Myocyte (in vitro differentiated cells): ENCODE measurements around the gene EMSY. TPM values are rescaled to one million over a fixed set of nuclear protein-coding genes. Genes with fewer than 3 reads are reported as not detected.
"Not testable (repeated sequence)": the region's sequence is repeated elsewhere in the genome, so short reads cannot be mapped to it uniquely, and the experiment has no call there.

Source experiments
- DNase-seq: peaks from one replicate; pipeline ENCODE4 v3.0.0-alpha.2; 2012; ENCODE audit warnings: low read depth
- polyA plus RNA-seq: library from polyadenylated mRNA; unstranded; fragments of >200 nt; gene quantifications from one replicate; pipeline ENCODE4 v1.2.1, GENCODE V29; 2012; ENCODE audit warnings: missing spikeins
- total RNA-seq: library from RNA; depleted of rRNA; stranded (reverse); fragments of >200 nt; gene quantifications from 2 replicates; pipeline ENCODE4 v1.2.3, GENCODE V29; 2014

Gene EMSY, protein sequence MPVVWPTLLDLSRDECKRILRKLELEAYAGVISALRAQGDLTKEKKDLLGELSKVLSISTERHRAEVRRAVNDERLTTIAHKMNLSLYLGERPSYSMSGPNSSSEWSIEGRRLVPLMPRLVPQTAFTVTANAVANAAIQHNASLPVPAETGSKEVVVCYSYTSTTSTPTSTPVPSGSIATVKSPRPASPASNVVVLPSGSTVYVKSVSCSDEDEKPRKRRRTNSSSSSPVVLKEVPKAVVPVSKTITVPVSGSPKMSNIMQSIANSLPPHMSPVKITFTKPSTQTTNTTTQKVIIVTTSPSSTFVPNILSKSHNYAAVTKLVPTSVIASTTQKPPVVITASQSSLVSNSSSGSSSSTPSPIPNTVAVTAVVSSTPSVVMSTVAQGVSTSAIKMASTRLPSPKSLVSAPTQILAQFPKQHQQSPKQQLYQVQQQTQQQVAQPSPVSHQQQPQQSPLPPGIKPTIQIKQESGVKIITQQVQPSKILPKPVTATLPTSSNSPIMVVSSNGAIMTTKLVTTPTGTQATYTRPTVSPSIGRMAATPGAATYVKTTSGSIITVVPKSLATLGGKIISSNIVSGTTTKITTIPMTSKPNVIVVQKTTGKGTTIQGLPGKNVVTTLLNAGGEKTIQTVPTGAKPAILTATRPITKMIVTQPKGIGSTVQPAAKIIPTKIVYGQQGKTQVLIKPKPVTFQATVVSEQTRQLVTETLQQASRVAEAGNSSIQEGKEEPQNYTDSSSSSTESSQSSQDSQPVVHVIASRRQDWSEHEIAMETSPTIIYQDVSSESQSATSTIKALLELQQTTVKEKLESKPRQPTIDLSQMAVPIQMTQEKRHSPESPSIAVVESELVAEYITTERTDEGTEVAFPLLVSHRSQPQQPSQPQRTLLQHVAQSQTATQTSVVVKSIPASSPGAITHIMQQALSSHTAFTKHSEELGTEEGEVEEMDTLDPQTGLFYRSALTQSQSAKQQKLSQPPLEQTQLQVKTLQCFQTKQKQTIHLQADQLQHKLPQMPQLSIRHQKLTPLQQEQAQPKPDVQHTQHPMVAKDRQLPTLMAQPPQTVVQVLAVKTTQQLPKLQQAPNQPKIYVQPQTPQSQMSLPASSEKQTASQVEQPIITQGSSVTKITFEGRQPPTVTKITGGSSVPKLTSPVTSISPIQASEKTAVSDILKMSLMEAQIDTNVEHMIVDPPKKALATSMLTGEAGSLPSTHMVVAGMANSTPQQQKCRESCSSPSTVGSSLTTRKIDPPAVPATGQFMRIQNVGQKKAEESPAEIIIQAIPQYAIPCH (N-terminal part only)
- 27.1 and 32.5 TPM in 2 replicates for total RNA-seq
- polyA plus RNA-seq, result 7.5 TPM

DNA sequence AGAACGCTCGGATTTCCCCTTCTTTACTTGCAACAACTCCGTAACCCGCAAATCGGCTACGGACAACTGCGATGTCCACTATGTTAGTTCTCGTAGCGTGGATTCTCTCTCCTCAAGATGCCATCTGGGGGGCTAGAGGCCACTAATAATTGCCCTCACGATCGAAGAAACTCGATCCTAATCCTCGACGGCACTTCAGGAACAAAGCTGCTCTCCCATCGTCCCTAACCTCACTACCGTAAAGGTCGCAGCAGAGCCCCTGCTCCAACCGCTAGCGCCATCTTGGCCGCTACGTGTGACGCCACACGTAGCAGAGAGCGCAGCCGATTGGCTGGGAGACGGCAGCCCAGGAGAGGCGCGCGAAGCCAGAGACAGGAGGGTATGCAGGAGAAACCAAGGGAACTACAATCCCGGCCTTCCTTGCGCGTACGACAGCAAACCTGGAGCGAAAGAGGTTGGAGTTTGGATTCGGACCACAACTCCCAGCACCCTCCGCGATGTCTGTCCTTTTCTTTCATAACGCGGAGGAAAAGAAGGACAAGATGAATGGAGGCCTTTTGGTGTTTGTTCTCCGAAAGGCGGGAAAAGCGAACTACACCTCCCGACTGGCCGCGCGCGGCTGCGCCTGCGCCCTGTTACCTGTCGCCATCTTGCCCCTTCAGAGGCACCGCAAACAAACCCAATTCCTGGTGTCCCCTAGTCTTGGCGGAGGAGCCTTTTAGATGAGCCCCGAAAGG, at the start of gene EMSY:
Gene EMSY, plus strand, starts transcription at position 635 of the 737 bp plus-strand sequence. CDS start 1,921 bp downstream, outside the sequence.
- DNase-seq, result peak; percentile 100

DNA sequence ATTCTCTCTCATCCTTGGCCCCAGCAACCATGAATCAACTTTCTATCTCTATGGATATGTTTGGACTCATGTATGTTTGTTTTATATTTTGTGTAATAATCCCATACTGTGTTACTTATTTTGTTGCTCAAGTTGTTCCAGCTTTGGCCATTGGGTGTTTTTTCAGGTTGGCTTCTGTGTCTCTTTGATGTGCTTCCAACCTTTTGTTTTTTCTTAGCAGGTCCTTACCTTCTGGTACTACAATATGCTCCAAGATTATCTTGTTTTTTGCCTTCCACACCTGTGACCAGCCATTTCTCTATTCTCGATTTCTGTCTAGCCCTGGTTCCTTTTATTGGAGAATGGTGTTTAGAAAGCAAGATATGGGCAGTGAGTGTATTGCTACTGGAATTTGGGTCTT, 49.5 kb upstream of the EMSY start:
- DNase-seq, result no peak

DNA sequence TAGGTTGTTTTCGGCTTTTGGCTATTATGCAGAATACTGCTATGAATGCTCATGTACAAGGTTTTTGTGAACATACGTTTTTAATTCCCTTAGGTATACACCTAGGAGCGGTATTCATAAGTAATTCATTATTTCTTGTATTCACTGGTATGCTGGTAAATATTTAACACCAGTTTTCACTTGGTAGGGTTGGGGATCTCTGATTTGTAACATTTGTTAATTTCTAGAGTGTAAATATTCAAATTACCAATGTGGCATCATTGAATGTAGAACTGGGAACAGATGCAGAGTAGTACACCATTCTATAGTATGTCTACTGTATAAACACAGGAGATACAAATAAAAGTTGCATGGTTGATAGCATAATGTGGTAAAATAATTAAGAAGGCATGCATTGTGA, 47.4 kb upstream of the EMSY start:
- DNase-seq, result no peak

DNA sequence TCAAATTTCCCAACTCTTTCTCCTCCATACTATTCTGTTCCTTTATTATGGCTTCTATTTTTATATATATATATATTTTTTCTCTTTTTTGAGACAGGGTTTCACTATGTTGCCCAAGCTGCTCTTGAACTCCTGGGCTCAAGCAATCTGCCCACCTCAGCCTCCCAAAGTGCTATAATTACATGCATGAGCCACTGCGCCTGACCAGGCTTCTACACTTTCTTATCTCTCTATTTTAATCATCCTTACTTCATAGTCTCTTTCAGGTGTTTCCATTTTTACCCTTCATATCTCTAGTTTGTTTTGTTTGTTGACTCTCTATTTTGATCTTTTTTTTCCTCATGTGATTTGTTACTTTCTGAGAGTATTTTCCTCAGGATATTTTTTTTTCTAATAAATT, 43.9 kb upstream of the EMSY start:
- DNase-seq, result no peak

DNA sequence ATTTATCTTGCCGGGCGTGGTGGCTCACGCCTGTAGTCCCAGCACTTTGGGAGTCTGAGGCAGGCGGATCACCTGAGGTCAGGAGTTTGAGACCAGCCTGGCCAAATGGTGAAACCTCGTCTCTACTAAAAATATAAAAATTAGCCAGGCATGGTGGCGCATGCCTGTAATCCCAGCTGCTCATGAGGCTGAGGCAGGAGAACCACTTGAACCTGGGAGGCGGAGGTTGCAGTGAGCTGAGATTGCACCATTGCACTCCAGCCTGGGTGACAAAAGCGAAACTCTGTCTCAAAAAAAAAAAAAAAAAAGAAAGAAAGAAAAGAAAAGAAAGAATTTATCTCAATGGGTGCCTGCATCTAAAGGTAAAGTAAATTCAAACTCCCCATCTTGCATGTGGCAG, 43.3 kb upstream of the EMSY start:
- DNase-seq, result not testable (repeated sequence)

DNA sequence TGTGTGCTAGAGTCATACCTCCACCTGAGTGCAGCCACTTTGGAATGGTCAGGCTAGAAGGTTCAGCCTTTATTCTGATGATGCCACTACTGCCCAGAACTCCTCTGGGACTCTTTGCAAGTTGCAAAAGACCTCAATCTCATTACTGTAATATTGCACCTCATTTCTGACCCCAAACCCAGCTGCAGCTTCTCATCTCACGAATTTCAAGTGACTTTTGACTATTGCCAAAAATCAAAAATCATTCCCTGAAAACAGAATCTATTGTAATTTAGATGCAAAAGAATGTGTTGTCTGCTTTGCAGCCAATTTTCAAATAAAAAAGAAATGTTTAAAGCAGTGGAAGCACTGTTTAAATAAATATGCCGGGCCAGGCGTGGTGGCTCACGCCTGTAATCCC, 38.5 kb upstream of the EMSY start:
- DNase-seq, result no peak

DNA sequence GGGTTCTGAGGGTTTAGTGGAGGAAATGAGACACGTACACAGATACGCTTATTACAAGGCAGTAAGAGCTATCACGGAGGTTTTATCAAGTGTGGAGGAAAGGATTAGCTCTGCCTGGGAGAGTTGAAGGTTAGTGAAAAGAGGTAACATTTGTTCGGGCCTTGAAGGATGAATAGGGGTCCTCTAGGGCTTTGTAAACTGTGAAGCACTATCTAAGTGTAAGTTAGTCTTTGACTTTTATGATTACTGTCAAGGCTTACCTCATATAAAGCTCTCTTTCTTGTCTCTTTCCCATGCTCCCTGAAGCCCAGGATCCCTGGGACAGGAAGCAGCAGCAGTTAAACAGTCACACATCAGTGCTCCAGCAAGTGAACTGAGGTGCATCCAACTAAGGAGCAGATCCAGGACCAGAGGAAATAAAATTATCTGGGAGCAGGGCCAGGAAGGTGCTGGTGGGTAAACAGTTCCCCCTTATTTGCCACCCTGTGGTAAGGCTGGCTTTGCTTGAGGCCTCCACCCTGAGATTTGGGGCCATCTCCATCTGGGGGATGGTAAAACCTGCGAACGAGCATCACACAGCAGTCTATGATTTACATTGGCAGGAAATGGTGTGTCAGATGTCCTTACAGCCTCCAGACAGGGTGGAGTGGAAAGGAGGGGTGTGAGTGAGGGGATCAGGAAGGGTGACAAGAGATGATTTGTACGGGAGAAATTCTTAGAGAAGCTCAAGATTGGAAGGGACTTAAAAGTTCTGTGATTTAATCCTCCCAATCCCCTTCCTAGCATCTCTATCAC, 36.5 kb upstream of the EMSY start:
- no peak for DNase-seq

DNA sequence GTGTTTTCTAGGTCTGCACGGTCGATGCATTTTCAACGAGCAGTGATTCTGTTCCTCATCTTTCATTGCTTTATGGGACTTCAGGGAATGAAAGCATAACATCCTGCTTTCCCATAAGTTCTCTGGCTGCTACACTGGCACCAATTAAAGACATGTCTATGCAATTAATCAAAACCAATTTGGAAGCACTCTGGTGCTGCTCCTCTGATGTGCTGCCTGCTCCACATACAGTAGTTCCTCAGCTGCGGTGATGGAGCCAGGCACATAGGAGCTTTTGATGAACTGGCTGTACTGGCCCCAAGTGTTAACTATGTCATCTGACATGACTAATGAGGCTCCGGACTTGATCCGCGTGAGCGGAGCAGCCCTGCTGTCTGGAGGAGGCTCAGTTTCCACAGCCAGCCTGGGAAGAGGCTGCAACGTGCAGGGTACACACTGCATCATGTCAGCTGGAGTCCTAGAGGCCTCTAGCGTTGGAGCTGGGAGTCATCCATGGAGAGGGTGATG, 33.9 kb upstream of the EMSY start:
- DNase-seq, result no peak

DNA sequence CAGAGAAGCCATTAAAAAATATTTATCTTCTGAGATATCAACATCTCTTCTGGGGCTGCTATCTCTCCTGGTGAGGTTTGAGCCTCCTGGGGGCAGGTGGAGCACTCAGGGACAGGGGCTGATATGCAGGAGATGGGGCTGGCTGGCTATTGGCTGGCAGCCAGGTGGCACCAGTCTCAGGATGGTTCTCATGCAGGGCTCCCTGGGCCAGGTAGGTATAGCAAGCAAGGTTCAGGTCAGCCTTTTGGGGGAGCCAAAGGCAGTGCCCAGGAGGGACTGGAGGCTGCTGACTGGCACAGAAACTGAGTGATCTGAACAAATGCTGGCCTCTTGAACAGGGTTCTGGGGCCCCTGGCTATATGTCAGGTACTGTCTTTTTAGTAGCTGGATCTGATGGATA, 29.7 kb upstream of the EMSY start:
- no peak for DNase-seq

DNA sequence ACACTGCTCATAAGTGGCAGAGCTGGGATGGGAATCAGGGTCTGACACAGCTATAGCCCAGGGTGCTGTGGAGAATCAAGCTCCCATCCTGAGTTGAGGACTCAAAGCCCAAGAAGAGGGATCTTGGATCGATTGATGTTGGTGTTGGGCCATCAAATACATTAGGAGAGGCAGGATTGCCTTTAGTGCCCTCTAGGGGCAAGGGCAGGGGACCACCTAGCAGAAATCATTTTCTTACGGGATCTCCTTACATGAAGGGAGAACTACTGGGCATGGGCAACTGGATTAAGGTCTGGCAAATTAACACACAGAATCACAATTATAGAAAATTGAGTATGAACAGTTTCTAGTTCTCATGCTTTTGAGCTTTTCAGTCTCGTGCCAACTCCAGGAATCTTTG, 24.9 kb upstream of the EMSY start:
- peak; percentile 8 for DNase-seq

DNA sequence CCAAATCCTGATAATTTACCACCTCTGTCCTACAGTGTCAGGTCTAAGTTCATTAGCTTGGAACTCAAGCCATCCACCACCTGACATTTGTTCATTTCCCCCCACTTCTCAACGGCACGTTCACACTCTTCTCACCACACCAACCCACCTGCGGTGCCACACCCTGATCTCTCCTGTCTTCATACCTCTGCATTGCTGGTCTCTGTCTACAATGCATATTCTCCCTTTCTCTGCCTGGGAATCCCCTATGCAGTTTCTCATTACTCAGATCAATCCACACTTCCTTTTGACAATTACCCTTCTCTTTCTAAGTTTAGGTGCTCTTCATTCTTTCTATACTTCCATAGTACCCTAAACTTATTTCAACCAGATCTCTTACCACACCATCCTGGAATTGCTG, 20.4 kb upstream of the EMSY start:
- DNase-seq, result no peak

DNA sequence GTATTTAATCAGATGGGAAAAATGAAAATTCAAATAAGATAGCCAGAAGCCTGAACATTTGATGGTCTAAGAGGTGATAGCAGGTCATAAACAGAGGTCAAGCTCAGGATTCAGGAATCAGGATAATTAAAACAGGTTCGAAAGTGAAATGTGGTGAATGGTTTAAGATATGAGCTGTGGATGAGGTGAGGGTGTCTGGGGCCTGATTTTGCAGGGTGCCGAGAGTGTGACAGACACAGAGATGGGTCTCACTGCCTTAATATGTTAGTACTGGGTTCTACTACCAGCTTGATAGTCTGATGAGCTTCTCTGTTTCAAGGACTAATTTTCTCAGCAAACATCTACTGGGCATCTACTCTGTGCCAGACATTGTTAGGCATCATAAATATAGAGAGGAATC, 19.9 kb upstream of the EMSY start:
- no peak for DNase-seq

DNA sequence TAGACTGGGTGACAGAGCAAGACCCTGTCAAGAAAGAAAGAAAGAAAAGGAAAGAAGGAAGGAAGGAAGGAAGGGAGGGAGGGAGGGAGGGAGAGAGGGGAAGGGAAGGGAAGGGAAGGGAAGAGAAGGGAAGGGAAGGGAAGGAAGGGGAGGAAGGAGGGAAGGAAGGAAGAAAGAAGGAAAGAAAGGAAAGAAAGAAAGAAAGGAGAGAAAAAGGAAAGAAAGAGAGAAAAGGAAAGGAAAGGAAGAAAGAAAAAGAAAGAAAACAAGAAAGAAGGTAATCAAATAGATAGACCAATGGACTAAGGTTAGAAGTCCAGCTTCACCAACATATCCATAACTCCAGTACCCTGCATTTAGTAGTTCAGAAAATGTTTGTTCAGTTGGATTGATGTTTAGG, 18.2 kb upstream of the EMSY start:
- DNase-seq, result no peak

DNA sequence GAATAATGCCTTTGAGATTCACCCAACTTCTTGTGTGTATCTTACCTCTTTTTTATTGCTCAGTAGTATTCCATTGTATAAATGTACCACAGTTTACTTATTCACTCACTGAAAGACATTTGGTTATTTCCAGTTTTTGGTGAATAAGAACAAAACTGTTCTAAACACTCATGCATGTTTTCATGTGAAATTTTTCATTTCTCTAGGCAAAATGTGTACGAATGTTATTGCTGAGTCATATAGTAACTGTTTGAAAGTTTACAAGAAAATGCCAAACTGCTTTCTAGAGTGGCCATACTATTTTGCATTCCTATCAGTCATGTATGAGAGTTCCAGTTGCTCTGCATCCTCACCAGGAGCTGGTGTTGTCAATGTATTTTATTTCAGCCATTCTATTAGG, 8.8 kb upstream of the EMSY start:
- no peak for DNase-seq

DNA sequence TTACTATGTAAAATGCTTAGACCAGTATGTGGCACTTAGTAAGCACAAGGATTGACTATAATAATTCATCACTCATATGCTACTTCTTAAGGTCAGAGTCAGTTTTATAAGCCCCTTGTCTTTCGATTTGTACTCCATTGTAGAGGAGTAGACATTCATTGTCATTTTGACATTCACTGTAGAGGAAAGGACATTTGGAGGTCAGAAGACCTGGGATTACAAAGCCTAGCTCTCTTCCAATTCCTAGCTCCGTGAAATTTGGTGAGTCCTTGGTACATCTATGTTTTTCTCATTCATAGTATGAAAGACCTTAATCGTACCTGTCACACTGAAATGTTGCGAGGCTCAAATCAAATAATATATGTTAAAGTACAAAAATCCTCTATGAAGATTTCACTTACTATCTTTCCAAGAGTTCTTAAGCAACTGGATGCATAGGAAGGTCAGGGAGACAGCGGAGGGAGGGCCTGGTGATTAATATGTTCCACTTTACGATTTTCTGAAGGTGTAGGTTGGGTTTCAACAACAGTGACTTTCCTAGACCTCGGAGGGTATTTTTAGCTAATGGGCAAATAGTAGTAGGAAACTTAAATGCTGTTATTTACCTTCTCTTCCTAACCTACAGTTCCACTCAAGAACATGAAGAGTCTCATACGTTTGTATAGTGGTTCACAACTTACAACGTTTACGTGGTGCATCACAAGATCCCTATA, 1.4 kb upstream of the EMSY start:
- peak; percentile 10 for DNase-seq

DNA sequence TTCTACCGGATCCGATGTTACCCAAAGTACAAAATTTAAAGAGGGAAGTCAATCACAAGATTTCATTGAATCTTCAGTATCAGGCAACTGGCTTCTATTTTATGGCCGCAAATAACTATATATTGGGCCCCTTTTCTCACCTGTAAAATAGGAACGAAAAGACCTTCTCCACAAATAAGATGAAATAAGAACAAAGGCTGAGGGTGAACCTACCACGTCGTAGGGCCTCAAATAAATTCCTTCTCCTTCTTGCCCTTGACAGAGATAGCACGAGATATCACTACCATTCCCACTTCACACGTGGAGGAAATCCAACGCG, 794 bp upstream of the EMSY start:
- no peak for DNase-seq

DNA sequence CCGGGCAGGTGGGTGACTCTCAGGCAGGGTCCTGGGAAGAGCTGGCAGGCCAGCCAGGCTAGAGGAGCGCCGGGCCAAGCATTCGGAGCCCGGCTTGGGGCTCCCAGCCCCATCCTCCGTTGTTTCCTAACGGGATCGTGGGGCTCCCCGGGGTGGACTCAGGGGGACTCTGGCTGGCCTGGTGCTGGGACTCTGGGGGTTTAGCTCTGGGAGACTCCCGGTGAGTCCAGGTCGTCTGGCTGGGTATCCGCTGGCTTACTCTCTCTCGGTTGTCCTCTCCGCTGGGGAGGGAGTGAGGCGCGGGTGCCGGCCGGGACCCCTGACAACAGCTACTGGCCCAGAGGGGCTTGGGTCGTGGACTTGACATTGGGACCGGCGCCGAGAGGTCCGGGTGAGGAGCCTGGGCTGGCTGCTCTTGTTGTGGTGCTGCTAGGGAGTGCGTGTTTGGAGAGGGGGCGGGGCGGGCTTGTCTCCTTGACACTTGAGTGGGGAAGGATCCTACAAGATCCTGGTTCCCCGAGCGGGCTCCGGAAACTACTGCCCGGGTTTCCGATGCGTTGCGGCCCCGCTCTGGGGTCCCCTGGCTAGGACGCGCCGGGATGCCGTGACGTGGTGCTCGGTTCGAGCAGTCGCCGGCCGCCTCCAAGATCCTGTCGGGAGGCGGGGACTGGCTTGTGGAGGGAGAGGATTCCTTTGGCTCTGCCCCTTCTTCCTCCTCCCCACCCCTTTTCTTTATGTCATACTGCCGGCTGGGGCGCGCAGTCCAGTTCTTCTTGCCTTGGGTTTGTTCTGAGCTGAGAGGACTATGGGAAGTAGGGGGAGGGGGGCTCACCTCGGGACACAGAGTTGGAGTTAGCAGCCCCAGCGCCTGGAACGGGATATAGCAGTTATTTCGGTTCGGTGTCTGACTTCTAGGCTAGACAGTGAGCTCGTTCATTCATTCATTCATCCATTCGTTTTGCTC, 585 bp downstream of the EMSY start:
- peak; percentile 78 for DNase-seq

DNA sequence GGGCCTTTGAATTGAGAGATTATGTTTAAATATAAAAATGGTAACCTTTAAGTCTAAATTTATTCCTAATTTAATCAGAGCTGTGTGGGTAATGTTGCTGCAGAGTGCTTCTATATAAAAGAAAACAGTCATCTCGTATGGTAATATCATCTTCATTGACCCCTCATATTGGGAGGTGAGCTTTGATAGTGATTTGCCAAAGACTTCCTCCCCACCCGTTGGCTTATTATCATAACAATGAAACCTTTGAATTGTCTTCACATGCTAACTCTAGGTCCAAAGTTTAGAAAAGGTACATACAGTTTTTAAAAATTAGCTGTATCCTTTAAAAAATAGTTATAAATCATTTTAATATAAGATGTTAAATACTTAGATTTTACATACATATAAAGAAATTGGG, 3.7 kb downstream of the EMSY start:
- no peak for DNase-seq
